ENCODE data around the gene UBQLN1. TPM values are rescaled to one million over a fixed set of nuclear protein-coding genes. Genes with fewer than 3 reads are reported as not detected.
A peak's percentile ranks its signal among the peaks of the same experiment; 100 is the strongest.

The UBQLN1 gene
- total RNA-seq, 4 donors from 2014 or later, result 56.5 to 87.3 (median 72.1) TPM

DNA sequence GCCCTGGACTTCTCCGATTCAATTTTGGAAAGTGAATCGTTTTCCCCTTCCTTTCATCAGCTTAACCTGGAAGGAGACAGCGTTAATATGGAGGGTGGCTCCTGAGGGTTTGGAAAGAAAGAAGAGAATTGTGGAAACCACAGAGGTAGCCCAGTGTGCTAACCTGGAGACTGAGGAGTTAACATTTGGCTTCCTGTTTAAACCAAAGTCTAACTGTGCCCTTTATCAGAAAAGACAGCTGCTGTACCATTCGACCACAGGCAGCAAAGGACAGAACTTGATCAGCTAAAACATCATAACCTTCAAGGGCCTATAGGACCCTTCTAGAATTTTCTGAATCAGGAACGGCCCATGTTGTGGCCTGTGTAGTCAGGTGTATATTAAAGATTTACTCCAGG lies 84.1 kb downstream of the UBQLN1 start:
- TF ChIP-seq POLR2AphosphoS5 (IDR thresholded peaks at IDR 0.05), result no peak
- no peak for TF ChIP-seq EP300 (IDR thresholded peaks at IDR 0.05; ENCODE audit: low read depth)
- TF ChIP-seq, protein P1, sequence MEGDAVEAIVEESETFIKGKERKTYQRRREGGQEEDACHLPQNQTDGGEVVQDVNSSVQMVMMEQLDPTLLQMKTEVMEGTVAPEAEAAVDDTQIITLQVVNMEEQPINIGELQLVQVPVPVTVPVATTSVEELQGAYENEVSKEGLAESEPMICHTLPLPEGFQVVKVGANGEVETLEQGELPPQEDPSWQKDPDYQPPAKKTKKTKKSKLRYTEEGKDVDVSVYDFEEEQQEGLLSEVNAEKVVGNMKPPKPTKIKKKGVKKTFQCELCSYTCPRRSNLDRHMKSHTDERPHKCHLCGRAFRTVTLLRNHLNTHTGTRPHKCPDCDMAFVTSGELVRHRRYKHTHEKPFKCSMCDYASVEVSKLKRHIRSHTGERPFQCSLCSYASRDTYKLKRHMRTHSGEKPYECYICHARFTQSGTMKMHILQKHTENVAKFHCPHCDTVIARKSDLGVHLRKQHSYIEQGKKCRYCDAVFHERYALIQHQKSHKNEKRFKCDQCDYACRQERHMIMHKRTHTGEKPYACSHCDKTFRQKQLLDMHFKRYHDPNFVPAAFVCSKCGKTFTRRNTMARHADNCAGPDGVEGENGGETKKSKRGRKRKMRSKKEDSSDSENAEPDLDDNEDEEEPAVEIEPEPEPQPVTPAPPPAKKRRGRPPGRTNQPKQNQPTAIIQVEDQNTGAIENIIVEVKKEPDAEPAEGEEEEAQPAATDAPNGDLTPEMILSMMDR (IDR thresholded peaks at IDR 0.05), result no peak
- TF ChIP-seq POLR2A (IDR thresholded peaks at IDR 0.05), result no peak
- intact Hi-C loops (cut with DNase I; ENCODE audit: low total_unique reads) (no loop called here), in situ Hi-C loops (cut with MboI; ENCODE audit: low pct_ligation_motif_present in 1 of 4, low pct_unique_long_range_greater_than_20kb in 1 of 4, low sequenced_read_pairs in 3 of 4) (loop anchor here in 3 of 4 donors (10.0 to 25.0 kb wide), 3 partner anchors 289 to 689 kb away; partner anchors contain the start of gene KIF27 (in 2 of the 3))
- Histone ChIP-seq H3K4me3 (peak overlapping the region; percentile 63 to 82 (median 76)), H3K36me3 (peaks cover 0 to 5% (median 0%) of the 10 kb centered on the region in 4 donors), H3K4me1 (peaks cover 0 to 28% (median 17%) of the 10 kb centered on the region in 4 donors), H3K27ac (peak overlapping the region; percentile 90 to 94 (median 92)), H3K27me3 (no peaks in the 10 kb centered on the region), H3K9me3 (no peaks in the 10 kb centered on the region)
- DNase-seq, result no peak
- WGBS, 2 donors (ENCODE audit: low coverage in 1 of 2), result 8 to 10% methylated on average over 2 to 5 of the region's 5 CpGs

DNA sequence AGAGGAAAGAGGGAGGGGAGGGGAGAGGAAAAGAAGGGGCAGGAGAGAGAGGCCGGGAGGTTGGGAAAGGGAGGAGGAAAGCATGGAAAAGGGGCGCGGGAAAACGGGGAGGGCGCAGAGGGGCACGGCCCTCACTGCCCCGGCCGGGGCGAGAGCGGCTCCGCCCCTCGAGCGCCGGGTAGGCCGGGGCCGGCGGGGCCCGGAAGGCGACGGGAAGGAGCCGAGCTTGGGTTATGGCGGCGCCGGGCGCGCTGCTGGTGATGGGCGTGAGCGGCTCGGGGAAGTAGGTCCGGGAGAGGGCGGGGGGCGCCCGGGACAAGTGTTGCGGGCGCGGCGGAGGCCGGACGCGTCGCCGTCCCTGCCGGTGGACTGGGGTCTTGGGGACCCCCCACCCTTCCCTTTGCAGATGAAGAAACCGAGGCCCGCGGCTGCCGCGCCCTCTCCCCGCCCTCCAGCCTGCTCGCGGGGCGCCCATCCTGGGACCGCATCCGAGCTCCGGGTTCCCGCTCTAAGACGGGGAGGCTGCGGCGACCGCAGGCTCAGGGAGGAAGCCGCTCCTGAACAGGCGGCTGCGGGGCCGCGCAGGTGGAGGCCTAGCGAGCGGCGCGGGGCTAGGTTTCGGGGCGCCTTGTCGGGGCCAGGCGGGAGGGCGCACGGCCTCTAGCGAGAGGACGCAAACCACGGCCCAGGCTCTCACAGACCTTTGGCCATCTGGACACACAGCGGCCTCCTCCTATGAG lies 84.6 kb downstream of the UBQLN1 start, which contains the start of gene IDNK:
Gene IDNK, plus strand, starts transcription at position 205 of the 740 bp plus-strand sequence. Its CDS starts 29 bp downstream, at position 234.
- TF ChIP-seq POLR2AphosphoS5 (IDR thresholded peaks at IDR 0.05) (peak in 1 of 3 donors; percentile 16), POLR2A (IDR thresholded peaks at IDR 0.05) (peak; percentile 47), EP300 (IDR thresholded peaks at IDR 0.05; ENCODE audit: low read depth) (no peak)

DNA sequence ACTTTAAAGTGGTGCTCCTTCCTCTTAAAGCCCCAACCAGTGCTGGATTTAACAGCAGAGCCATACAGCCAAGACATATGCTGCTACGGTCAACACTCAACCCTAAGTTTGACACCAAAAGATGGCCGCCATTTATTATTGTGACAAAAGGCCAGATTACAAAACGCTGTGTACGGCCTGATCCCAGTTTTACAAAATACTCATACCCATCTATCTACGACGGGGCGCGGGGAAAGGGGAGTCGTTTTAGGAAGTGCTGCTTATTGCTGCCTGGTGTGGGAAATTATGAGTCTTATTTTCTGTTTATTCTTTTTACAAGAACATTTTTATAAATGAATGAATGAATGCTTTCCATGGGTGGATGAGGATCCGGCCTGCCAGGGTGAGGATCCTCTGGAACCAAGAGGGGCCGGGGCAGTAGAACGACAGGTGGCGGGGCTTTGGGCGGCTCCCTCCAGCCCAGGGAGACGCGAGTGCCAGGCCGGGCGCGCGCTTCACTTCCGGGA lies 85.3 kb downstream of the UBQLN1 start:
- 16 to 30% methylated on average over 11 to 21 of the region's 21 CpGs for WGBS, 2 donors (ENCODE audit: low coverage in 1 of 2)
- Histone ChIP-seq H3K27ac (peak overlapping the region; percentile 90 to 94 (median 92)), H3K9me3 (no peaks in the 10 kb centered on the region), H3K4me3 (peak overlapping the region; percentile 63 to 82 (median 76)), H3K27me3 (no peaks in the 10 kb centered on the region), H3K36me3 (peaks cover 0 to 5% (median 0%) of the 10 kb centered on the region in 4 donors), H3K4me1 (peaks cover 0 to 28% (median 17%) of the 10 kb centered on the region in 4 donors)
- DNase-seq, result peak; percentile 79
- TF ChIP-seq POLR2A (IDR thresholded peaks at IDR 0.05) (no peak), EP300 (IDR thresholded peaks at IDR 0.05; ENCODE audit: low read depth) (no peak), POLR2AphosphoS5 (IDR thresholded peaks at IDR 0.05) (no peak)
- TF ChIP-seq, protein P1 (IDR thresholded peaks at IDR 0.05), result no peak
- intact Hi-C loops (cut with DNase I; ENCODE audit: low total_unique reads), result no loop called here
- in situ Hi-C loops (cut with MboI; ENCODE audit: low pct_ligation_motif_present in 1 of 4, low pct_unique_long_range_greater_than_20kb in 1 of 4, low sequenced_read_pairs in 3 of 4), result loop anchor here in 3 of 4 donors (10.0 to 25.0 kb wide), 3 partner anchors 290 to 690 kb away; partner anchors contain the start of gene KIF27 (in 2 of the 3)

More for the DNA sequence above, 84.6 kb downstream of the UBQLN1 start, which contains the start of gene IDNK:
- in situ Hi-C loops (cut with MboI; ENCODE audit: low pct_ligation_motif_present in 1 of 4, low pct_unique_long_range_greater_than_20kb in 1 of 4, low sequenced_read_pairs in 3 of 4), result loop anchor here in 3 of 4 donors (10.0 to 25.0 kb wide), 3 partner anchors 289 to 689 kb away; partner anchors contain the start of gene KIF27 (in 2 of the 3)
- intact Hi-C loops (cut with DNase I; ENCODE audit: low total_unique reads), result no loop called here
- Histone ChIP-seq H3K36me3 (peaks cover 0 to 5% (median 0%) of the 10 kb centered on the region in 4 donors), H3K4me3 (peak within 1 kb of the TSS; percentile 63 to 82 (median 76)), H3K9me3 (no peaks in the 10 kb centered on the region), H3K27ac (peak within 1 kb of the TSS; percentile 90 to 94 (median 92)), H3K27me3 (no peaks in the 10 kb centered on the region), H3K4me1 (peaks cover 0 to 28% (median 17%) of the 10 kb centered on the region in 4 donors)
- peak; percentile 48 for DNase-seq
- WGBS, 2 donors (ENCODE audit: low coverage in 1 of 2), result 1% methylated on average over 32 of the region's 79 CpGs; no CpG with 5 or more reads in 1 of the 2 donors

DNA sequence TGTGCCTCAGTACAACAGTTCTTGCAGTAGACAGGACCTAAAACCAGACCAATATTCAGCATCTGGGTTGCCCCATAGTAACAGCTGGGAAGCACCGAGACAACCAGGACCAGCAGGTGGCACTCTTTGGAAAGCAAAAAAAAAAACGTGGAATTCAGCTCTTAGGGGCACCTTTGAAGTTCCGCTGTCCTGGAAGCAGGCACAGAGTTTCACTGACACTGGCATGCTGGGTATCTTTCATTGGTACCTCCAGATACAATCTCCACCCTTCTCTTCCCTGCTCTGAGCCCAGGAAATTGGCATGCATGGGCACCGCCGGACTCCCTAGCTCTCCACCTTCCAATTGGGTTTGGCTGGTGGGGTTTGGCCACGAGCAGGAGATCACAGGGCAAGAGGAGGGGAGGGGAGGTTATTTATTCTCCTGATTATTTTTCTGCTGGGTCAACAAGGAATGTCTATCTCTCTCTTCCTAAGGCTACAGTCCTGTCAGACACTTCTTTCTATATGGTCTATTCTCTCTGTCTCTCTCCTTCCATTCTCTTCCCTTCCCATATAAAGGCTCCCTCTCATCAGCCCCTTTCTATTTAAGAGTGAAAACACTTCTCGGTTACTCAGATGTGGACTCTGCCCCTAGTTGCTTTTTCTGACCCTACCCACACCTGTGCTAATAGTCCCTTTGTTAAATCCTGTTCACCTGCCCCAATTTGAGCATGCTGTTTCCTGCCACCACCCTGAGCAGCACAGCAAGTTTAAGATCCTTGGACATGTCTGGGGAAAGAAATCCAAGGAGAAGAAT lies 86.7 kb downstream of the UBQLN1 start:
- 18 to 19% methylated on average over 5 to 7 of the region's 7 CpGs for WGBS, 2 donors (ENCODE audit: low coverage in 1 of 2)
- intact Hi-C loops (cut with DNase I; ENCODE audit: low total_unique reads) (no loop called here), in situ Hi-C loops (cut with MboI; ENCODE audit: low pct_ligation_motif_present in 1 of 4, low pct_unique_long_range_greater_than_20kb in 1 of 4, low sequenced_read_pairs in 3 of 4) (loop anchor here in 3 of 4 donors (10.0 to 25.0 kb wide), 3 partner anchors 291 to 691 kb away; partner anchors contain the start of gene KIF27 (in 2 of the 3))
- no peak overlapping the region for H3K4me3 ChIP-seq
- H3K9me3 ChIP-seq, result no peaks in the 10 kb centered on the region
- peaks cover 0 to 28% (median 17%) of the 10 kb centered on the region in 4 donors for H3K4me1 ChIP-seq
- H3K36me3 ChIP-seq, result no peaks in the 10 kb centered on the region
- H3K27me3 ChIP-seq, result no peaks in the 10 kb centered on the region
- DNase-seq, result peak; percentile 52
- H3K27ac ChIP-seq, result no peak overlapping the region
- TF ChIP-seq EP300 (IDR thresholded peaks at IDR 0.05; ENCODE audit: low read depth), result no peak
- TF ChIP-seq, protein P1 (IDR thresholded peaks at IDR 0.05), result peak; percentile 54 to 68 (median 60)

All from transverse colon (tissue), 4 donors.